WTC11 (cell line): ENCODE measurements around the gene FAM107B. TPM values are rescaled to one million over a fixed set of nuclear protein-coding genes. Genes with fewer than 3 reads are reported as not detected.

ENCODE experiments used
- ATAC-seq: fragments of 200-7000 bp; cut with Tn5 transposase; 2 replicates; pipeline ENCODE4 v1.10.0; 2021; ENCODE audit warnings: mild to moderate bottlenecking, moderate library complexity
- CTCF ChIA-PET: fragments of 300-600 bp; sonication (Branson Sonifier 250); formaldehyde crosslinking; loops from one replicate; lab custom pipeline; 2021; ENCODE audit warnings: antibody characterized with exemption; lab: Charles Lee
- POLR2A ChIA-PET: fragments of 350-600 bp; sonication (Branson Sonifier 250); formaldehyde crosslinking; loops from one replicate; lab custom pipeline; 2021; ENCODE audit warnings: antibody characterized with exemption; lab: Charles Lee
- DNase-seq: peaks from one replicate; pipeline ENCODE4 v3.0.0; 2021; ENCODE audit warnings: low spot score
- H3K27ac Mint-ChIP-seq: 2 replicates; pipeline ENCODE4 v1.8.0; 2021; ENCODE audit warnings: mixed read lengths
- H3K27me3 Mint-ChIP-seq: 2 replicates; pipeline ENCODE4 v1.8.0; 2021; ENCODE audit warnings: low read depth, mild to moderate bottlenecking, moderate library complexity, mixed read lengths
- H3K36me3 Mint-ChIP-seq: 2 replicates; pipeline ENCODE4 v1.8.0; 2021; ENCODE audit warnings: mixed read lengths
- H3K4me1 Mint-ChIP-seq: 2 replicates; pipeline ENCODE4 v1.8.0; 2022; ENCODE audit warnings: mixed read lengths
- H3K4me3 Mint-ChIP-seq: 2 replicates; pipeline ENCODE4 v1.8.0; 2021; ENCODE audit warnings: mild to moderate bottlenecking, moderate library complexity, mixed read lengths
- H3K9me3 Mint-ChIP-seq: 2 replicates; pipeline ENCODE4 v1.8.0; 2021; ENCODE audit warnings: mixed read lengths
- ATF3 ChIP-seq: sonication (generic); formaldehyde crosslinking; conservative IDR thresholded peaks from 2 replicates; pipeline ENCODE4 v1.8.1; 2022; ENCODE audit warnings: mild to moderate bottlenecking, missing genetic modification reagents
- CREB1 ChIP-seq: sonication (generic); formaldehyde crosslinking; IDR thresholded peaks from 2 replicates; pipeline ENCODE4 v1.8.0; 2023; ENCODE audit warnings: mild to moderate bottlenecking, missing genetic modification reagents
- ETV6 ChIP-seq: sonication (generic); formaldehyde crosslinking; IDR thresholded peaks from 2 replicates; pipeline ENCODE4 v1.8.1; 2022; ENCODE audit warnings: mild to moderate bottlenecking, missing genetic modification reagents
- HMGXB4 ChIP-seq: sonication (generic); formaldehyde crosslinking; IDR thresholded peaks from 2 replicates; pipeline ENCODE4 v1.8.1; 2023; ENCODE audit warnings: mild to moderate bottlenecking, moderate library complexity, missing genetic modification reagents
- JUN ChIP-seq: sonication (generic); formaldehyde crosslinking; IDR thresholded peaks from 2 replicates; pipeline ENCODE4 v1.8.0; 2023; ENCODE audit warnings: mild to moderate bottlenecking, missing genetic modification reagents
- NFATC4 ChIP-seq: fragments of 250-450 bp; sonication (Bioruptor Pico); IDR thresholded peaks from 2 replicates; pipeline ENCODE4 v1.9.0; 2021; ENCODE audit warnings: mild to moderate bottlenecking
- NFYB ChIP-seq: sonication (generic); formaldehyde crosslinking; conservative IDR thresholded peaks from 2 replicates; pipeline ENCODE4 v1.8.0; 2022; ENCODE audit warnings: low read depth, missing genetic modification reagents
- NR2C2 ChIP-seq: sonication (generic); formaldehyde crosslinking; IDR thresholded peaks from 2 replicates; pipeline ENCODE4 v1.8.0; 2022; ENCODE audit warnings: mild to moderate bottlenecking, missing genetic modification reagents
- NR3C1 ChIP-seq: sonication (generic); formaldehyde crosslinking; conservative IDR thresholded peaks from 2 replicates; pipeline ENCODE4 v1.8.1; 2023; ENCODE audit warnings: low read depth, mild to moderate bottlenecking, missing genetic modification reagents
- RELA ChIP-seq: sonication (generic); formaldehyde crosslinking; IDR thresholded peaks from 2 replicates; pipeline ENCODE4 v1.8.1; 2022; ENCODE audit warnings: missing genetic modification reagents, mild to moderate bottlenecking, borderline replicate concordance
- SMAD3 ChIP-seq: sonication (generic); formaldehyde crosslinking; IDR thresholded peaks from 2 replicates; pipeline ENCODE4 v1.8.0; 2022; ENCODE audit warnings: missing genetic modification reagents, mild to moderate bottlenecking, borderline replicate concordance
- SMAD4 ChIP-seq: sonication (generic); formaldehyde crosslinking; IDR thresholded peaks from 2 replicates; pipeline ENCODE4 v1.8.0; 2022; ENCODE audit warnings: mild to moderate bottlenecking, missing genetic modification reagents
- SOX15 ChIP-seq: fragments of 250-450 bp; sonication (Bioruptor Pico); IDR thresholded peaks from 2 replicates; pipeline ENCODE4 v1.9.0; 2021; ENCODE audit warnings: mild to moderate bottlenecking
- STAT6 ChIP-seq: sonication (generic); formaldehyde crosslinking; conservative IDR thresholded peaks from 2 replicates; pipeline ENCODE4 v1.8.1; 2023; ENCODE audit warnings: mild to moderate bottlenecking, low read depth, missing genetic modification reagents, moderate library complexity
- TCF7 ChIP-seq: sonication (generic); formaldehyde crosslinking; IDR thresholded peaks from 2 replicates; pipeline ENCODE4 v1.8.0; 2022; ENCODE audit warnings: mild to moderate bottlenecking, low read depth, missing genetic modification reagents, moderate library complexity
- ZBTB21 ChIP-seq: sonication (generic); formaldehyde crosslinking; IDR thresholded peaks from 2 replicates; pipeline ENCODE4 v1.8.1; 2023; ENCODE audit warnings: mild to moderate bottlenecking, missing genetic modification reagents, borderline replicate concordance
- ZNF121 ChIP-seq: sonication (generic); formaldehyde crosslinking; IDR thresholded peaks from 2 replicates; pipeline ENCODE4 v1.8.0; 2023; ENCODE audit warnings: missing genetic modification reagents
- ZNF317 ChIP-seq: sonication (generic); formaldehyde crosslinking; IDR thresholded peaks from 2 replicates; pipeline ENCODE4 v1.8.1; 2023; ENCODE audit warnings: low read depth, mild to moderate bottlenecking, moderate library complexity, missing genetic modification reagents, borderline replicate concordance
- total RNA-seq: library from RNA; stranded (reverse); gene quantifications from 3 replicates; pipeline ENCODE4 v1.2.3, GENCODE V29; 2021
- TF ChIP-seq, protein P1 (sequence below): sonication (generic); formaldehyde crosslinking; IDR thresholded peaks from 2 replicates; pipeline ENCODE4 v1.8.1; 2022; ENCODE audit warnings: mild to moderate bottlenecking, missing genetic modification reagents, moderate library complexity, borderline replicate concordance
- TF ChIP-seq, protein P2 (sequence below): fragments of 250-450 bp; sonication (Bioruptor Pico); IDR thresholded peaks from 2 replicates; pipeline ENCODE4 v1.9.0; 2021; ENCODE audit warnings: mild to moderate bottlenecking, borderline replicate concordance

The FAM107B gene
- total RNA-seq, 1 experiment from 2014 or later, result 22.4 TPM

DNA sequence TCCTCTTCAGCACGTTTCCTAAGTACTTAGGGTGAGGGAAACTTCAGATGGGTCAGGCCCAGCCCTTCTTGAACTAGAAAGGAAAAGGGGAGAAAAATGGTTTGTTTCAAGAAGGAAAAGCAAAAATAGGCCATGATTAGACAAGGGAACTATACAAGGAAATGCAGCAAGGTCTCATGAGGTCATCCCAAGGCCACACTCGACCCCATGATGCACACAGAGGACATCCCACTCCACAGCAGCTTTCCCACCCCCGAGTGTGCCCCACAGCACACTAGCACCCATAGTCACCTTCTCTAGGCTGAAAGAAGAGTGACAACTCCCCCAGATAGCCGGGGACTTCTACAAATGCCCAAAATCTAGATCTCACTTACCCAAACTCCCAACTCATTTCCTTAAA, 173.4 kb downstream of the FAM107B start (continued):
- no peak for TF ChIP-seq ZNF317 (CRISPR knock-in tag)
- no peak for TF ChIP-seq JUN
- no peak for TF ChIP-seq ZBTB21
- TF ChIP-seq, all 79 proteins: peak for 0

- no peak for DNase-seq
- Mint-ChIP-seq H3K27ac (no peak overlapping the region), H3K4me3 (no peak overlapping the region), H3K36me3 (peaks cover 16% of the 10 kb centered on the region), H3K9me3 (no peaks in the 10 kb centered on the region), H3K4me1 (peaks cover 19% of the 10 kb centered on the region), H3K27me3 (peaks cover 11% of the 10 kb centered on the region)
- ChIA-PET POLR2A (no interaction called here), CTCF (no interaction called here)
- no peak for TF ChIP-seq NR3C1 (CRISPR knock-in tag)
- TF ChIP-seq ATF3 (CRISPR knock-in tag), result no peak
- no peak for TF ChIP-seq TCF7 (CRISPR knock-in tag)
- no peak for TF ChIP-seq HMGXB4 (CRISPR knock-in tag)
- TF ChIP-seq NR2C2 (CRISPR knock-in tag), result no peak
- TF ChIP-seq, protein P1, sequence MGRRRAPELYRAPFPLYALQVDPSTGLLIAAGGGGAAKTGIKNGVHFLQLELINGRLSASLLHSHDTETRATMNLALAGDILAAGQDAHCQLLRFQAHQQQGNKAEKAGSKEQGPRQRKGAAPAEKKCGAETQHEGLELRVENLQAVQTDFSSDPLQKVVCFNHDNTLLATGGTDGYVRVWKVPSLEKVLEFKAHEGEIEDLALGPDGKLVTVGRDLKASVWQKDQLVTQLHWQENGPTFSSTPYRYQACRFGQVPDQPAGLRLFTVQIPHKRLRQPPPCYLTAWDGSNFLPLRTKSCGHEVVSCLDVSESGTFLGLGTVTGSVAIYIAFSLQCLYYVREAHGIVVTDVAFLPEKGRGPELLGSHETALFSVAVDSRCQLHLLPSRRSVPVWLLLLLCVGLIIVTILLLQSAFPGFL (CRISPR knock-in tag), result no peak
- TF ChIP-seq RELA (CRISPR knock-in tag), result no peak
- no peak for TF ChIP-seq NFATC4
- TF ChIP-seq SMAD4, result no peak
- no peak for TF ChIP-seq SMAD3
- no peak for TF ChIP-seq SOX15 (CRISPR knock-in tag)
- TF ChIP-seq NFYB (CRISPR knock-in tag), result no peak
- no peak for TF ChIP-seq CREB1 (CRISPR knock-in tag)
- no peak for TF ChIP-seq ETV6 (CRISPR knock-in tag)
- ATAC-seq, result no peak
These were observed 174.6 kb downstream of the FAM107B start for GRCh38 chr10:14600065-14600464.

GRCh38 chr10:14598809-14599764, 175.6 kb downstream of the FAM107B start:
- Mint-ChIP-seq H3K4me3 (no peak overlapping the region), H3K9me3 (no peaks in the 10 kb centered on the region), H3K27me3 (peaks cover 5% of the 10 kb centered on the region), H3K27ac (no peak overlapping the region), H3K36me3 (peaks cover 16% of the 10 kb centered on the region), H3K4me1 (peaks cover 15% of the 10 kb centered on the region)
- ATAC-seq, result no peak
- POLR2A ChIA-PET, result no interaction called here
- CTCF ChIA-PET, result no interaction called here
- DNase-seq, result no peak
- TF ChIP-seq STAT6 (CRISPR knock-in tag), result no peak
- TF ChIP-seq ZNF121 (CRISPR knock-in tag), result peak; percentile 79
- TF ChIP-seq, protein P2, sequence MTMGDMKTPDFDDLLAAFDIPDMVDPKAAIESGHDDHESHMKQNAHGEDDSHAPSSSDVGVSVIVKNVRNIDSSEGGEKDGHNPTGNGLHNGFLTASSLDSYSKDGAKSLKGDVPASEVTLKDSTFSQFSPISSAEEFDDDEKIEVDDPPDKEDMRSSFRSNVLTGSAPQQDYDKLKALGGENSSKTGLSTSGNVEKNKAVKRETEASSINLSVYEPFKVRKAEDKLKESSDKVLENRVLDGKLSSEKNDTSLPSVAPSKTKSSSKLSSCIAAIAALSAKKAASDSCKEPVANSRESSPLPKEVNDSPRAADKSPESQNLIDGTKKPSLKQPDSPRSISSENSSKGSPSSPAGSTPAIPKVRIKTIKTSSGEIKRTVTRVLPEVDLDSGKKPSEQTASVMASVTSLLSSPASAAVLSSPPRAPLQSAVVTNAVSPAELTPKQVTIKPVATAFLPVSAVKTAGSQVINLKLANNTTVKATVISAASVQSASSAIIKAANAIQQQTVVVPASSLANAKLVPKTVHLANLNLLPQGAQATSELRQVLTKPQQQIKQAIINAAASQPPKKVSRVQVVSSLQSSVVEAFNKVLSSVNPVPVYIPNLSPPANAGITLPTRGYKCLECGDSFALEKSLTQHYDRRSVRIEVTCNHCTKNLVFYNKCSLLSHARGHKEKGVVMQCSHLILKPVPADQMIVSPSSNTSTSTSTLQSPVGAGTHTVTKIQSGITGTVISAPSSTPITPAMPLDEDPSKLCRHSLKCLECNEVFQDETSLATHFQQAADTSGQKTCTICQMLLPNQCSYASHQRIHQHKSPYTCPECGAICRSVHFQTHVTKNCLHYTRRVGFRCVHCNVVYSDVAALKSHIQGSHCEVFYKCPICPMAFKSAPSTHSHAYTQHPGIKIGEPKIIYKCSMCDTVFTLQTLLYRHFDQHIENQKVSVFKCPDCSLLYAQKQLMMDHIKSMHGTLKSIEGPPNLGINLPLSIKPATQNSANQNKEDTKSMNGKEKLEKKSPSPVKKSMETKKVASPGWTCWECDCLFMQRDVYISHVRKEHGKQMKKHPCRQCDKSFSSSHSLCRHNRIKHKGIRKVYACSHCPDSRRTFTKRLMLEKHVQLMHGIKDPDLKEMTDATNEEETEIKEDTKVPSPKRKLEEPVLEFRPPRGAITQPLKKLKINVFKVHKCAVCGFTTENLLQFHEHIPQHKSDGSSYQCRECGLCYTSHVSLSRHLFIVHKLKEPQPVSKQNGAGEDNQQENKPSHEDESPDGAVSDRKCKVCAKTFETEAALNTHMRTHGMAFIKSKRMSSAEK (CRISPR knock-in tag), result no peak
